Mesenchymal stem cell (in vitro differentiated cells and primary cell): Measurements from ENCODE around the gene ITIH1.

Experiments used
- DNase-seq: peaks from one replicate; pipeline ENCODE4 v3.0.0-alpha.2; 2013
- H2AFZ ChIP-seq: one replicate; pipeline ENCODE4 v1.6.1; 2013; ENCODE audit warnings: low read depth, mild to moderate bottlenecking, control low read depth, inconsistent platforms, low read length, moderate library complexity
- H2AK5ac ChIP-seq: 2 replicates; pipeline ENCODE4 v1.6.1; 2013; ENCODE audit warnings: low read length, moderate library complexity, mild to moderate bottlenecking, inconsistent platforms; ENCODE audit not compliant: severe bottlenecking
- H2BK120ac ChIP-seq: one replicate; pipeline ENCODE4 v1.6.1; 2013; ENCODE audit warnings: low read depth, mild to moderate bottlenecking, inconsistent platforms, low read length, moderate library complexity
- H2BK12ac ChIP-seq, 2 experiments: one replicate each; pipeline ENCODE4 v1.6.1; 2013; ENCODE audit warnings: inconsistent platforms in 2 of 2, low read length in 2 of 2, mild to moderate bottlenecking in 2 of 2, moderate library complexity in 2 of 2, control low read depth in 1 of 2
- H2BK15ac ChIP-seq: one replicate; pipeline ENCODE4 v1.6.1; 2013; ENCODE audit warnings: mild to moderate bottlenecking, low read depth, inconsistent platforms; ENCODE audit not compliant: poor library complexity, severe bottlenecking
- H2BK5ac ChIP-seq: 2 replicates; pipeline ENCODE4 v1.6.1; 2013; ENCODE audit warnings: low read depth, mild to moderate bottlenecking, low read length, control low read depth, inconsistent platforms; ENCODE audit not compliant: poor library complexity, severe bottlenecking
- H3K14ac ChIP-seq, 2 experiments: one replicate each; pipeline ENCODE4 v1.6.1; 2013; ENCODE audit warnings: inconsistent platforms in 2 of 2, low read length in 2 of 2, control low read depth in 1 of 2, mild to moderate bottlenecking in 1 of 2, moderate library complexity in 1 of 2
- H3K18ac ChIP-seq, 2 experiments: one replicate each; pipeline ENCODE4 v1.6.1; 2013; ENCODE audit warnings: inconsistent platforms in 2 of 2, low read length in 2 of 2, control low read depth in 1 of 2, low read depth in 1 of 2, mild to moderate bottlenecking in 1 of 2
- H3K23ac ChIP-seq, 2 experiments: one replicate each; pipeline ENCODE4 v1.6.1; 2013; ENCODE audit warnings: inconsistent platforms in 2 of 2, low read length in 2 of 2, mild to moderate bottlenecking in 2 of 2, moderate library complexity in 2 of 2, control low read depth in 1 of 2
- H3K27ac ChIP-seq: 2 replicates; pipeline ENCODE4 v1.5.1; 2013; ENCODE audit warnings: mild to moderate bottlenecking, moderate library complexity, low read length, control low read depth, inconsistent platforms; ENCODE audit not compliant: poor library complexity, severe bottlenecking
- H3K27me3 ChIP-seq, 2 experiments: 2 replicates each; pipeline versions ENCODE4 v1.6.1 to v1.7.0; 2013; ENCODE audit warnings: low read length in 2 of 2, mild to moderate bottlenecking in 2 of 2, moderate library complexity in 2 of 2, control low read depth in 1 of 2, inconsistent platforms in 1 of 2; ENCODE audit not compliant: control insufficient read depth in 1 of 2, insufficient read depth in 1 of 2
- H3K36me3 ChIP-seq, 2 experiments: 2 replicates each; pipeline versions ENCODE4 v1.6.1 to v1.7.0; 2013; ENCODE audit warnings: low read length in 2 of 2, control low read depth in 1 of 2, inconsistent platforms in 1 of 2, low read depth in 1 of 2, mild to moderate bottlenecking in 1 of 2; ENCODE audit not compliant: insufficient read depth in 2 of 2, control insufficient read depth in 1 of 2
- H3K4ac ChIP-seq, 2 experiments: one replicate each; pipeline ENCODE4 v1.6.1; 2013; ENCODE audit warnings: inconsistent platforms in 2 of 2, low read length in 2 of 2, mild to moderate bottlenecking in 2 of 2, moderate library complexity in 2 of 2, control low read depth in 1 of 2, low read depth in 1 of 2
- H3K4me1 ChIP-seq: 2 replicates; pipeline ENCODE4 v1.6.1; 2013; ENCODE audit warnings: low read depth, low read length, control low read depth; ENCODE audit not compliant: control insufficient read depth, insufficient read depth
- H3K4me2 ChIP-seq: 2 replicates; pipeline ENCODE4 v1.6.1; 2013; ENCODE audit warnings: low read length, mild to moderate bottlenecking, inconsistent platforms; ENCODE audit not compliant: poor library complexity, severe bottlenecking
- H3K4me3 ChIP-seq, 2 experiments: 2 replicates each; pipeline versions ENCODE4 v1.5.1 to v1.7.0; 2013; ENCODE audit warnings: low read length in 2 of 2, mild to moderate bottlenecking in 2 of 2, control low read depth in 1 of 2, low read depth in 1 of 2; ENCODE audit not compliant: insufficient read depth in 1 of 2
- H3K79me1 ChIP-seq: replicated peaks from 2 replicates; pipeline ENCODE4 v1.6.1; 2013; ENCODE audit warnings: mild to moderate bottlenecking, control low read depth, low read length, inconsistent platforms; ENCODE audit not compliant: poor library complexity, severe bottlenecking
- H3K9ac ChIP-seq: 2 replicates; pipeline ENCODE4 v1.7.0; 2013; ENCODE audit warnings: mild to moderate bottlenecking, low read length, moderate library complexity
- H3K9me3 ChIP-seq: 2 replicates; pipeline ENCODE4 v1.7.0; 2013; ENCODE audit warnings: mild to moderate bottlenecking, low read length; ENCODE audit not compliant: control insufficient read depth
- H4K8ac ChIP-seq: one replicate; pipeline ENCODE4 v1.6.1; 2013; ENCODE audit warnings: inconsistent platforms, mild to moderate bottlenecking, low read length, moderate library complexity
- H4K91ac ChIP-seq: one replicate; pipeline ENCODE4 v1.6.1; 2013; ENCODE audit warnings: mild to moderate bottlenecking, low read length, inconsistent platforms
- WGBS: methylation state at CpG from one replicate; pipeline ENCODE4 v1.1.7; 2013; ENCODE audit warnings: mixed read lengths; 5-methylcytosine and 5-hydroxymethylcytosine counted together

Gene ITIH1

DNA sequence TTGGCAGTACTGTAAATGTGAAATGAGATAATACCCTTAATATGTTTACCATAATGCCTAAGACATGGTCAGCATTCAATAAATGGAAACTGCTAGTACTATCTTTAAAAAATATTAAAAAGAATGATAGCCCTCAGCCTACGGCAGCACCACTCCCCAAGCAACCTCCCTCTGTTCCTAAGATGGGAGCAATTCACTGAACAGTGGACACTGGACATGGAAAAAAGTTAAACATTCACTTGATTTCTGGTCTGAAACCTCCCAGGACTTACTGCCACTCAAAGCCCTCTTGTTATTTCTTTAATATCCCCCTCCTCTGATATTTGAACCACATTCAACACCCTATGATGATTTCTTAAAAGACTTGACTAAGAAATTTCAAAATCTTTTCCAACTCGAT is 33.7 kb upstream of the ITIH1 start:
- 95% methylated on average over 2 of the region's 2 CpGs for WGBS
- no peak overlapping the region for H2AK5ac ChIP-seq
- no peak overlapping the region for H2BK12ac ChIP-seq

DNA sequence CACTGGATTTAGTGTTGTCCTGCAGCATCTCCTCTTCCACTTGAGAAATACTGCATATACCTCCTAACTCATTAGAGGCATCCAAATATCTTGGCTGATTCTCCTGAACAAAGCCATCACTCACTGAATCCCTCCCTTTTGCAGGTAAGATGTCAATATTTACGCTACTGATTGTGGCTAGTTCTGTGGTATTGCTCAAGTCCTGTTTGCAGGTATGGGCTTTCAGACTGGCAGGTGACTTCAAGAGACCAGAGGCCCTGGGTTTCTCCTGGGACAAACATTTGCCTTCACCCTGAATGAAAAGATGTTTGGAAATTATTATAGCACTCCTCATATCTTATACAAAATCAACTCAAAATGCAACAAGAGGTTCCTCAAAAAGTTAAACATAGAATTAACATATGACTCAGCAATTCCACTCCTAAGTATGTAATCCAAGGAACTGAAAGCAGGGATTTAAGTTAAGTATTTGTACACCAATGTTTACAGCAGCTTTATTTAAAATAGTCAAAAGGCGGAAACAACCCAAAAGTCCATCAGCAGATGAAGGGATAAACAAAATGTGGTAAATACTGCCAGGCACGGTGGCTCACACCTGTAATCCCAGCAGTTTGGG is 25.2 kb upstream of the ITIH1 start:
- no peak overlapping the region for H2AFZ ChIP-seq

More for the DNA sequence above, 33.7 kb upstream of the ITIH1 start:
- no peak overlapping the region for H3K4me2 ChIP-seq
- H3K14ac ChIP-seq, result no peak overlapping the region
- H3K9ac ChIP-seq, result no peak overlapping the region
- H4K91ac ChIP-seq, result no peak overlapping the region
- H2BK15ac ChIP-seq, result no peak overlapping the region
- no peak overlapping the region for H2AFZ ChIP-seq
- H2BK120ac ChIP-seq, result no peak overlapping the region
- no peak for DNase-seq
- no peak overlapping the region for H3K23ac ChIP-seq
- H3K79me1 ChIP-seq, result peaks cover 2% of the 10 kb centered on the region
- no peak overlapping the region for H3K27ac ChIP-seq
- no peak overlapping the region for H3K4me3 ChIP-seq
- no peak overlapping the region for H4K8ac ChIP-seq
- H3K4me1 ChIP-seq, result no peaks in the 10 kb centered on the region
- H3K4ac ChIP-seq, result no peak overlapping the region
- peaks cover 36 to 77% of the 10 kb centered on the region in 2 experiments for H3K36me3 ChIP-seq
- no peaks in the 10 kb centered on the region for H3K9me3 ChIP-seq
- no peak overlapping the region for H2BK5ac ChIP-seq
- no peaks in the 10 kb centered on the region for H3K27me3 ChIP-seq
- H3K18ac ChIP-seq, result no peak overlapping the region

DNA sequence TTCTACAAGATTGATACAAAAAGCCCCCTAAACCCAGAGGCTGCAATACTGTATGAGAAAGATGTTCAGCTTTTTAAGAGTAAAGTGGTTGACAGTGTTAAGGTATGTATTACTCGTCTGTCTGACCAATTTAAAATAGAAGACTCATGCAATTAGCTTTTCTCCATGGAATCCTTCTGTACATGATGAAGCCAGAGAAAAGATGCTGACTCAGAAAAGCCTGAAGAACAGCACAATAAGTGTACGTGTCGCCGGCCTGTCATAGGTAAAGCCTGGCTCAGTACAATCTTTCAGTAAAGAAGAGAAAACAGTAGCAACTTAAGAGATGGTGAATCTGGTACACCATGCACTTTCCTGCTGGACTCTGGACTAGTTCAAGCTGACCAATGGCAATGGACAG is 23.0 kb upstream of the ITIH1 start:
- no peaks in the 10 kb centered on the region for H3K9me3 ChIP-seq
- no peak overlapping the region for H2BK5ac ChIP-seq
- H4K8ac ChIP-seq, result no peak overlapping the region
- no peak overlapping the region for H3K4me3 ChIP-seq
- no peak overlapping the region for H3K27ac ChIP-seq
- no peaks in the 10 kb centered on the region for H3K27me3 ChIP-seq
- peaks cover 3% of the 10 kb centered on the region for H3K4me1 ChIP-seq
- H3K36me3 ChIP-seq, result peaks cover 21 to 59% of the 10 kb centered on the region in 2 experiments
- no peak overlapping the region for H2BK12ac ChIP-seq
- H2AFZ ChIP-seq, result no peak overlapping the region
- no peak overlapping the region for H3K9ac ChIP-seq
- H3K23ac ChIP-seq, result no peak overlapping the region
- no peak overlapping the region for H3K4me2 ChIP-seq
- no peak for DNase-seq
- no peak overlapping the region for H3K14ac ChIP-seq
- 95% methylated on average over 4 of the region's 4 CpGs for WGBS
- H3K79me1 ChIP-seq, result peaks cover 8% of the 10 kb centered on the region
- H2BK120ac ChIP-seq, result no peak overlapping the region
- H2BK15ac ChIP-seq, result no peak overlapping the region
- no peak overlapping the region for H4K91ac ChIP-seq
- no peak overlapping the region for H3K4ac ChIP-seq
- no peak overlapping the region for H2AK5ac ChIP-seq
- no peak overlapping the region for H3K18ac ChIP-seq

More for the DNA sequence above, 25.2 kb upstream of the ITIH1 start:
- Histone ChIP-seq H3K4me2 (no peak overlapping the region), H4K91ac (no peak overlapping the region), H2AK5ac (no peak overlapping the region), H2BK5ac (no peak overlapping the region), H3K79me1 (peaks cover 10% of the 10 kb centered on the region), H3K18ac (no peak overlapping the region), H3K27me3 (no peaks in the 10 kb centered on the region), H3K9ac (no peak overlapping the region), H3K23ac (no peak overlapping the region), H3K4me3 (no peak overlapping the region), H3K27ac (no peak overlapping the region), H3K4me1 (peaks cover 3% of the 10 kb centered on the region), H3K14ac (no peak overlapping the region), H4K8ac (no peak overlapping the region), H3K36me3 (peaks cover 24 to 56% of the 10 kb centered on the region in 2 experiments), H3K4ac (no peak overlapping the region), H3K9me3 (no peaks in the 10 kb centered on the region), H2BK120ac (no peak overlapping the region), H2BK15ac (no peak overlapping the region), H2BK12ac (no peak overlapping the region)
- DNase-seq, result peak; percentile 41
- 87% methylated on average over 3 of the region's 3 CpGs for WGBS

DNA sequence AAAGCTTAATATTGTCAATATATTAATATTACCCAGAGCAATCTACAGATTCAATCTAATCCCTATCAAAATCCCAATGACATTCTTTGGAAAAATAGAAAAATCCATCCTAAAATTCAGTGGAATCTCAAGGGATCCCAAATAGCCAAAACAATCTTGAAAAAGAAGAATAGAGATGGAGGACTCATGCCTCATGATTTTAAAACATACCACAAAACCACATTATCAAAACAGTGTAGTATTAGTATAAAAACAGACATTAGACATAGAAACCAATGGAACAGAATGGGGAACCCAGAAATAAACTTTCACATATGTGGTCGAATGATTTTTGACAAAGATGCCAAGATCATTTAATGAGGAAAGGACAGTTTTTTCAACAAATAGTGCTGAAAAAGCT is 21.3 kb upstream of the ITIH1 start:
- peaks cover 11 to 58% of the 10 kb centered on the region in 2 experiments for H3K36me3 ChIP-seq
- peaks cover 3% of the 10 kb centered on the region for H3K4me1 ChIP-seq
- no peak overlapping the region for H3K14ac ChIP-seq
- H3K4me3 ChIP-seq, result no peak overlapping the region
- no peak overlapping the region for H4K91ac ChIP-seq
- H3K27ac ChIP-seq, result no peak overlapping the region
- no peak overlapping the region for H4K8ac ChIP-seq
- H3K9ac ChIP-seq, result no peak overlapping the region
- H2BK12ac ChIP-seq, result no peak overlapping the region
- H3K9me3 ChIP-seq, result no peaks in the 10 kb centered on the region
- no peak overlapping the region for H2BK15ac ChIP-seq
- H3K27me3 ChIP-seq, result no peaks in the 10 kb centered on the region
- H2BK120ac ChIP-seq, result no peak overlapping the region
- H2AFZ ChIP-seq, result no peak overlapping the region
- peaks cover 9% of the 10 kb centered on the region for H3K79me1 ChIP-seq
- no peak overlapping the region for H2BK5ac ChIP-seq
- WGBS, result 100% methylated on average over 1 of the region's 1 CpG
- H3K18ac ChIP-seq, result no peak overlapping the region
- no peak for DNase-seq
- H3K4me2 ChIP-seq, result no peak overlapping the region
- H3K23ac ChIP-seq, result no peak overlapping the region
- no peak overlapping the region for H2AK5ac ChIP-seq
- no peak overlapping the region for H3K4ac ChIP-seq
